ENCODE measurements around the gene UMPS.
"Not testable (repeated sequence)": the region's sequence is repeated elsewhere in the genome, so short reads cannot be mapped to it uniquely, and the experiment has no call there.

DNA sequence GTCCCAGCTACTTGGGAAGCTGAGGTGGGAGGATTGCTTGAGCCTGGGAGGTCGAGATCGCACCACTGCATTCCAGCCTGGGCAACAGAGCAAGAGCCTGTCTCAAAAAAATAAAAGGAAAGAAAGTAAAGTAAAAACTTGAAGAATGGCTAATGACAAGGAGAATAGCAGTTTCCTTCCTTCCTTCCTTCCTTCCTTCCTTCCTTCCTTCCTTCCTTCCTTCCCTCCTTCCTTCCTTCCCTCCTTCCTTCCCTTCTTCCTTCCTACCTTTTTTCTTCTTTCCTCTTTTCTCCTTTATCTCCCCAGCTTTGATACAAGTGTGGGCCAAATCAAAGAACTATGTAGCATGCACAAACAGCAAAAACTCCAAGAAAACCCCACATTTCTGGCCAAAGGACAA is 23.0 kb upstream of the UMPS start:
- not testable (repeated sequence) for TF ChIP-seq POLR2A (IDR thresholded peaks at IDR 0.05)
- TF ChIP-seq, protein P1, sequence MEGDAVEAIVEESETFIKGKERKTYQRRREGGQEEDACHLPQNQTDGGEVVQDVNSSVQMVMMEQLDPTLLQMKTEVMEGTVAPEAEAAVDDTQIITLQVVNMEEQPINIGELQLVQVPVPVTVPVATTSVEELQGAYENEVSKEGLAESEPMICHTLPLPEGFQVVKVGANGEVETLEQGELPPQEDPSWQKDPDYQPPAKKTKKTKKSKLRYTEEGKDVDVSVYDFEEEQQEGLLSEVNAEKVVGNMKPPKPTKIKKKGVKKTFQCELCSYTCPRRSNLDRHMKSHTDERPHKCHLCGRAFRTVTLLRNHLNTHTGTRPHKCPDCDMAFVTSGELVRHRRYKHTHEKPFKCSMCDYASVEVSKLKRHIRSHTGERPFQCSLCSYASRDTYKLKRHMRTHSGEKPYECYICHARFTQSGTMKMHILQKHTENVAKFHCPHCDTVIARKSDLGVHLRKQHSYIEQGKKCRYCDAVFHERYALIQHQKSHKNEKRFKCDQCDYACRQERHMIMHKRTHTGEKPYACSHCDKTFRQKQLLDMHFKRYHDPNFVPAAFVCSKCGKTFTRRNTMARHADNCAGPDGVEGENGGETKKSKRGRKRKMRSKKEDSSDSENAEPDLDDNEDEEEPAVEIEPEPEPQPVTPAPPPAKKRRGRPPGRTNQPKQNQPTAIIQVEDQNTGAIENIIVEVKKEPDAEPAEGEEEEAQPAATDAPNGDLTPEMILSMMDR (IDR thresholded peaks at IDR 0.05) = not testable (repeated sequence)

All from ovary (tissue), 3 donors.